GM19455 (cell line): ENCODE results near the gene FMO4.
"Not testable (repeated sequence)": the region's sequence is repeated elsewhere in the genome, so short reads cannot be mapped to it uniquely, and the experiment has no call there.

Experiments
- ATAC-seq: cut with Tn5 transposase; IDR thresholded peaks from one replicate; pipeline ENCODE4 v1.9.1; 2021; ENCODE audit not compliant: unreplicated experiment

FMO4 gene, protein sequence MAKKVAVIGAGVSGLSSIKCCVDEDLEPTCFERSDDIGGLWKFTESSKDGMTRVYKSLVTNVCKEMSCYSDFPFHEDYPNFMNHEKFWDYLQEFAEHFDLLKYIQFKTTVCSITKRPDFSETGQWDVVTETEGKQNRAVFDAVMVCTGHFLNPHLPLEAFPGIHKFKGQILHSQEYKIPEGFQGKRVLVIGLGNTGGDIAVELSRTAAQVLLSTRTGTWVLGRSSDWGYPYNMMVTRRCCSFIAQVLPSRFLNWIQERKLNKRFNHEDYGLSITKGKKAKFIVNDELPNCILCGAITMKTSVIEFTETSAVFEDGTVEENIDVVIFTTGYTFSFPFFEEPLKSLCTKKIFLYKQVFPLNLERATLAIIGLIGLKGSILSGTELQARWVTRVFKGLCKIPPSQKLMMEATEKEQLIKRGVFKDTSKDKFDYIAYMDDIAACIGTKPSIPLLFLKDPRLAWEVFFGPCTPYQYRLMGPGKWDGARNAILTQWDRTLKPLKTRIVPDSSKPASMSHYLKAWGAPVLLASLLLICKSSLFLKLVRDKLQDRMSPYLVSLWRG

DNA sequence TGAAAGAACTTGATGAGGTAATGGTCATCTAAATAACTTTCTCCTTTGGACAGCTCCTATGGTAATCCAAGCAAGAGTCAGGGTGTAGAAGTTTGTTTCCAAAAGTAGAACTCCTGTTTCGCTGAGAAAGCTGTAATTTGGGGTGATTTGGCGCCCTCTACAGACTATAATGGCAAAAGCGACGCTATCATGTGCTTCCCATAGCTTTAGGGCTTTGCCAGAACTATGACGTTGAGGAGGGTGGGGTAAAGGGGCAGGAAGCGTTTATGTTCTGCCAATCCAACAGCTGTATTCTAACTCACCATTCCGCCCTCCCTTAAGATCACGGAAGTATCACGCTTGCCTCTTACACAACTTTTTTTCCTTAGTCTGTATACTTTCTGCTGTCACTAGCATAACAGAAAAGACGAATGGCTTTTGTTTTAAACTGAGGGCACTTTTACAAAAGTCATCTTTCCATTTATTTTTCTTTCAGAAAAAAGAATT, at the start of gene FMO4:
Gene FMO4 (plus strand): TSS at position 349 of the 486 bp plus-strand sequence. CDS start 5,643 bp downstream, outside the sequence.
- ATAC-seq = peak; percentile 100

DNA sequence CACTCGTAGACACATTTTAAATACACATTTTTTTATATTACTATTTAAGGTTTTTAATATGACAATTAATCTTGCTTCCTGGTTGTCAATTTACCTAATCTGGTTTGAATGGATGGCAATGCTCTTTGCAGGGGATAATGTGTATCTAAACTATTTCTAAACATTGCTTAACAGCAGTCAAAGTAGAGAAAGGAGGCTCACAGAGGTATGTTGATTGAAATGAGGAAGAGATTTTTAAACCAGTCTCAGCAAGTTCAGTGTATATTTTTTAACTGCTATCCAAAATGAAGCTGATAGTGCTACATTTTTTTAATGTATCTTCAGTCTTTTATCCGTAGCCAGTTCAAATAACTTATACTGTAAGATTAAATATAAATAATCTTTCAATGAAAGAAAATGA, 48.3 kb upstream of the FMO4 start:
- ATAC-seq = no peak

DNA sequence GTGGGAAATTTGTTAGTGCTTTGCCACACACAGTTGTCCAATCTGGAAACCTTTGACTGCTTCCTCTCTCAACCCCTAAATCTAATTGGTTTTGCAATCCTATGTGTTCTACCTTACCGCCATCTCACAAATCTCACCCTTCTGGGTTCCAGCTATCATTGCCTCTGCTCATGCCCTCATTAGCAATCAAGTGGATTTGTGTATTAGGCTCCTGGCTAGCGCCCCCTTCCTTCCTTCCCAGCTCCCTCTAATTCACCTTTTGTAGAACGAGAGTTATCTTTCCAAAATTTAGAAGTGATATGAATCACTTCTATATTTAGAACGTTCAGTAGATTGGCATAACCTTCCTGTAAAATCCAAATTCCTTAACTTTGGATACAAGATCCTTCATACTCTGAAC, 47.1 kb upstream of the FMO4 start:
- ATAC-seq = no peak

DNA sequence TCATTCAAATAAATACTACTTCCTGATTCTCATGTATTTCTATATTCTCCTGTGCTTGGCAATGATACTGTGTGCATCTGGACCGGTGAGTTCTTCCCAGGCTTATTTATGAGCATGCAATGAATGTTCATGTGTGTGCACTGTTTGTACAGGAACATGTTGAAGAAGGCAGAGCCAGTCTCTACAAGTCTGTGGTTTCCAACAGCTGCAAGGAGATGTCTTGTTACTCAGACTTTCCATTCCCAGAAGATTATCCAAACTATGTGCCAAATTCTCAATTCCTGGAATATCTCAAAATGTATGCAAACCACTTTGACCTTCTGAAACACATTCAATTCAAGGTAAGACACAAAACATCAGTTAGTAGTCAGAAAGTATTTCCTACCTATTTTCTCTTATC, 46.6 kb upstream of the FMO4 start:
- no peak for ATAC-seq

DNA sequence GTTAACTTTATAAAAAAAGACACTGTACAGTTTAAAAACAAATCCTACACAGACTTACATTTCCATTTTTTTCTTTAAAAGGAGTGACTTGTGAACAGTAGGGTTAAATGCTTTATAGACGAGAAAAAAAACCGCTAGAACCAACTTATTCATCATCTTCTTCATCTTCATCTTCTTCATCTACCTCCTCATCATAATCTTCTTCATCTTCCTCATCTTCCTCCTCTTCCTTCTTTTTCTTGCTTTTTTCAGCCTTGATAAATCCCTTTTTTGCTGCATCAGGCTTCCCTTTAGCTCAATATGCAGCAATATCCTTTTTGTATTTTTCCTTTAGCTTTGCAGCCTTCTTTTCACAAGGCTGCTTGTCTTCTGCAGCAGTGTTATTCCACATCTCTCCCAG, 43.2 kb upstream of the FMO4 start:
- ATAC-seq = no peak

DNA sequence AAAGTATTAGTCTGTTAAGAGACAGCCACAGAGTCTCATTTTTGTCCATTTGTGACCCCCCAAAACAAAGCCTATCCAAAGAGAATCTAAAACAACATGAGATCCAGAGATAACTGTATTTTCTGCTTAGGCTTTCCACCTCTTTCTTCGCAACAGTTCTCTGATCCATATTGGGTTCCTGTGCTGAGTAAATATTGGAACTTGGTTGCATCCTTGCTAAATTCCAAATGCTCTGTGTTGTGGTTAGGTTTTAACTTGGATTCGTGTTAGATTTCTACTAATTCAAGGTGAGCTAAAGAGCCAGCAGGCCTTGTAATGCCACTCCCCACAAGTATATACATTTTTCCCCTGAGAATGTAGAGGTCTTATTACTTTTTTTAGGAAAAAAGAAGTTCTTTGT, 36.4 kb upstream of the FMO4 start:
- no peak for ATAC-seq

DNA sequence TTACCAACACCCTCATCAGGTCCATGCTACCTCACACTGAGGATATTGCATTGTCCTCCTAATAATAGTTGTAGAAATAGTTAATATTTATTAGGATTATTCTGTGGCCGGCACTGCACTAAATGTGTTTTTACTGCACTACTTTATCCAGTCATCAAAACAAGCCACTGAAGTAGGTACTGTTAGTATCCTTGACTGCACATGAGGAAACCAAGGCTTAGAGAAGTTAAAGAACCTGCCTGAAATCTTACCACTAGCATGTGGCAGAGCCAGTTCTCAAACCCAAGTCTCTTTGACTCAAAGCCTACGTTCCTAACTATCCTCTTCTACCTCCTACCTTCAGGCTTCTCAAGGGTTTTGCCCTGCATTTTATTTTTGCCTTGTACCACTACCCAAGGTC, 34.7 kb upstream of the FMO4 start:
- no peak for ATAC-seq

DNA sequence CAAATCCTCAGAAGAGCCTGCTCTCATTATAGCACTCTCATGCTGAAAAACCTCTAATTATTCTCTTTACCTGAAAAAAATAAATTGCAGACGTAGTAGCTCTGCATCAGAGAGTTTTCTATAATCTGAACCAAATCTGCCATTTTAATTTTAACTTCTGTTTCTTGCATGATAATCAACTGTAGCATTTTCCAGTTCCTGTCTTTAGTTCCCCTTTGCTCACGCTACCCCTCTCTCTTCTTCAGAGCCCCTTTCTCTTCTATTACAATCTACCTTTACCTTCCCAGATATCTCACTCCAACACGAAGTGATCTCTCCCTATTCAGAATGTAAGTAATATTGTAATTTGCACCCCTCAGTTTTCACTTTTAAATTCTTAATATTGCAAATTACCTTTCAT, 34.3 kb upstream of the FMO4 start:
- ATAC-seq = no peak

DNA sequence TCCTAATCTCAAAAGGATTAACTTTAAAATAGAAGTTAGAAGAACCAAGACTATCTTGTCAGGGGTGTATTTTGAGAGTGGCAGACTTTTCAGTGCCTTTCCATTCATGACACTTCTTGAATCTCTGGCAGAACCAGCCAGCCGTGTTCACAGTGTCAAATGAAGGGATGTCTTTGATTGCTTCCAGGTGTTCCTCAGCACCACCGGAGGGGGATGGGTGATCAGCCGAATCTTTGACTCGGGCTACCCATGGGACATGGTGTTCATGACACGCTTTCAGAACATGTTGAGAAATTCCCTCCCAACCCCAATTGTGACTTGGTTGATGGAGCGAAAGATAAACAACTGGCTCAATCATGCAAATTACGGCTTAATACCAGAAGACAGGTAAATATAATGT, 33.4 kb upstream of the FMO4 start:
- no peak for ATAC-seq

DNA sequence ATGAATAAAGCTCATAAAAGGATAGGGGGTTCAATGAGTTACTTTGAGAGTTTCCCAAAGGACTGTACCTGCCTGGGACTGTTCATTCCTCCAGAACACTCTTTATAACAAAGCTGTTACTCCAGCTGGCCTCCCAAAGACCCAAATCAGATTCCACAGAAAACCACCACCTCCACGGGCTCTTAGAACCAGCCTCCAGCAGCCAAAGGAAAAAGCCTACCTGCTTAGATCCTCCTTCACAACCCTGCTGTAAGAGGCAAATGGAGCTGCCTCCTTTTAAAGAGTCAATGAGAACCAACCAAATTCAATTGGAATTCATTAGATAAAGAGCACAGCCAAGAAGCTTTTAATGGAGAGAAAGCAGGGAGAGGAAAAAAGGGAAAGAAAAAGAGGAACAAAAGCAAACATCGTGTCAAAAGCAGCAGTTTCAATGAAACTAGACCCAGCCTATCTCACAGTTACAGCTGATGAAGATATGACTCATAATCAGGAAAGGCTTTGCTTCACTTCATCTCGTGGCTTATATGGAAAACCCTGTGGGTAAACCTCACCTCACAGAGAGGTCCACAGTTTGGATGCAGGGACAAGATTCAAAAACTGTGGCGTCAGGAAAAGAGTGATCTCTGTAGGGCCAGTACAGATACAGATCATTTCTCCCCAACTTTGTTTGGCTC, 27.8 kb upstream of the FMO4 start:
- ATAC-seq = no peak

DNA sequence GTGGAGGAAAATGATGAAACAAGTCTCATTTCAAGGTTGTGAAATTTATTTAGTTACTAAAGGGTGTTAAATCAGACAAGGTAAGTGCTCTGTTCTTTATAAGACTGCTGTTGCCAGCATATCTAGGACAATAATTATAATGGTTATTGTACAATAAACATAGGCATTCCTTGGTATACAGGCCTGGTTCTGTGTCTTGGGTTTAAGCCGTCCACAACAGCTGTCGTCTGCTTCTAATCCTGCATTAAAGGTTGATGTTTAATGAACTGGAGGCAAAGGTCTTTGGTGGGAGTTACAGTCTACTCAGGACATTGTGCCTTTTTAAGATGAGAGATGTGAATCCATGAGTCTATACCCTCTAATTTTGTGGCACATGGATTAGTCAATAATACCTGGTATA, 23.4 kb upstream of the FMO4 start:
- no peak for ATAC-seq

DNA sequence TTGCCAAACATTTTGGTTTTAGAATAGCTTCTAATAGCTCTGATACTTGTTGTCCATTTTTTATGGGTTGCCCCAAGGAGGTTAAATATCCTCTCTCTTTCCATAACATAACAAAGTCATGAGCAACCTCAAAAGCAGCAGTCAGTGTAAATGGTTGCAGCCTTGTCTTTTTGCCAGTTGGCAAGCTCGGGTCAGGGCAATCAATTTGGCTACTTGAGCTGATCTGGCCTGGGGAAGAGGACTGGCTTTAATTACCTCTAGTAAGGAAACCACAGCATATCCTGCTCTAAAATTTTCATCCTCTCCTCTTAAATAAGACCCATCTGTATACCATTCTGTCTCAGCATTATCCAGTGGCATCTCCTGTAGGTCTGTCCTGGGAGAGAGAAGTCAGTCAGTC, 21.2 kb upstream of the FMO4 start:
- no peak for ATAC-seq

DNA sequence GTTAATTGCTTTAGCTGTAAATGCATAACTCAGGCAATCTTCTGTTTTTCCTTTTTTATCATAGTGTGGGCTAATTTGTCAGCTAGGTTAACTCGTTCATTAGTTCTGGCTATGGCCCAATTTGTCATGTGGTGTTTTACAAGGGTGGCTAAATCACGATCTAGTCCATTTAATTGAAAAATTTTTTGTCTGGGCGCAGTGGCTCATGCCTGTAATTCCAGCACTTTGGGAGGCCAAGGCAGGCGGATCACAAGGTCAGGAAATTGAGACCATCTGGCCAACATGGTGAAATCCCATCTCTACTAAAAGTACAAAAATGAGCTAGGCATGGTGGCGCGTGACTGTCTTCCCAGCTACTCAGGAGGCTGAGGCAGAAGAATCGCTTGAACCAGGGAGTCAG, 18.6 kb upstream of the FMO4 start:
- not testable (repeated sequence) for ATAC-seq

DNA sequence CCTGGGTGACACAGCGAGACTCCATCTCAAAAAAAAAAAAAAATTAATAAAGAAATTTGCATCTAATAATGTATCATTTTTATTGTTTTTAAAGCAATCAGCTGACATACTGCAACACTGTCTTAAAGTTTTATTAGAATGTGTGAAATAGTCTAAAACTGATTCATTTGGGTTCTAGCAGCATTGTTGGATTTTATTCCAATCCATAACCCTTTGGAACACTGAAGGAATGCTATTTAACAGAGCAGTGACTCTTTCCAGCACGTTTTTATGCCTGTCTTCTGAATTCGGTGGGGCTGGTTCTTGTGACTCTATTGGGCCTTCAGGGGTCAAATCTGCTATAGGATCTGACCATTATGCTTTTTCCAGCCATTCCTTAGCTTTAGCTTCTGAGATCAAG, 18.2 kb upstream of the FMO4 start:
- ATAC-seq = no peak

DNA sequence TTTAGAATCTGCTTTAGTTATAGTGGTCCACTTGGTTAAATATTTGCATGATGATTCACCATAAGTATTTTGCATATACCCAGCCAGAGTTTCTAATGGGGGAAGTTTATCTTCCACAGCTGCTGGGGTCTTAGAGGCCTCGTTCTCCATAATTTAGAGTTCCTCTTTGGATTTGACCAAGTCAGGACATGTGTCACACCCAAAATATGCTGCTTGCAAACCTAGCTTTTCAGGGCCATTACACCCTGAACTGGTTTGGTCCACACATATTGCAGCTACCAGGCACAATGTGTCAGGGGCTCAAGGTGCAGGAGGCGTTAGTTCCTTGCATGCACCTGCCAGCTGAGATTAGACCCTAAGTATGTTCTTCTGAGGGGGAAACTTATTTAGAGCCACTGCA, 17.1 kb upstream of the FMO4 start:
- no peak for ATAC-seq

DNA sequence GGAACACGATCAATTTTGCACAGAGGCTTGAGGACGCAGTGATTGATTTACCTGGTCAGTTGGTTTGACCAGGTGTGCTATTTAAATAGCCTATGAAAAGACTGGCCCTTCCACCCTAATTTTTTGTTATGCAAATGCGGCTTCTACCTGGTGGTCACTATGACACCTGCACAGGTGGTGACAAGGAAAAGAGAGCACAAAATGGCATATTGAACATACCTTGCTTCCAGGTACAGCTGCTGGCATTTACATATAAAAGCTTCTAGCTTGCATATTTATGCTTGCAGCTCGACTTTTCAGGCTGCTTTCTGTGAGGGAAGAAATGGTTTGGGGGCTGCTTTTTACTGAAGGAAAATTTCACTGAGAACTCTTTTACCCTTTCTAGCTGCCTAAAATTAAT, 15.3 kb upstream of the FMO4 start:
- no peak for ATAC-seq

DNA sequence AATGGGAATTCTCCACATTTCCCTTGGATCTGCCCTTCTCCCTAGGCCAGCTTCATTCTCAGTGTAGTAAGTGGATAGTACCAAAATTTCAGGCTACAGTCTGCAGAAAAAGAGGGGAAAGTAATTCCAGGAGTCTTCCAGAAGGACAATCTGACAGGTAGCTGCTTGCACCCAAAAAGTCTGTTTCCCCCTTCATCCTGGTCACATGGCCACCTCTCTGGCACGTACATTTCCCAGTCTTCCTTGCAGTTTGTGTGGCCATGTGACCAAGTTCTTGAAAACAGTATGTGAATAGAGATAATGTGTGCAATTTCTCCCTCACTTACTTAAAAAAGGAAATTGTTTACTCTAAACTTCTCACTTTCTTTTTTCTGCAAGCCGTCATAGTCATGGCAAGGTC, 14.6 kb upstream of the FMO4 start:
- ATAC-seq = no peak

DNA sequence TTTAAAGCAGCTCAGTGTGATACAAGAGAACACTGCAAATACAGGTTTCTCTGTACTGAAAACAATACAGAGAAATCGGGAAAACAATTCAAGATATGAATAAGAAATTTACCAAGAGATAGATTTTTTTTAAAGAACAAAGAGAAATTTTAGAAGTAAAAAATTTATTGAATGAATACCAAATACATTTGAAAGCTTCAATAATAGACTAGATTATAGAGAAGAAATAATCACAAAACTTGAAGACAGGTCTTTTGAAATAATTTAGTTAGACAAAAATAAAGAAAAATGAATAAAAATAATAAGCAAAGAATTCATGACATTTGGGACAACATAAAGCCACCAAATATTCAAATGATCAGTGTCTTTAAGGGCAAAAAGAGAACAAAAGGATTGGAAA, 13.6 kb upstream of the FMO4 start:
- no peak for ATAC-seq

DNA sequence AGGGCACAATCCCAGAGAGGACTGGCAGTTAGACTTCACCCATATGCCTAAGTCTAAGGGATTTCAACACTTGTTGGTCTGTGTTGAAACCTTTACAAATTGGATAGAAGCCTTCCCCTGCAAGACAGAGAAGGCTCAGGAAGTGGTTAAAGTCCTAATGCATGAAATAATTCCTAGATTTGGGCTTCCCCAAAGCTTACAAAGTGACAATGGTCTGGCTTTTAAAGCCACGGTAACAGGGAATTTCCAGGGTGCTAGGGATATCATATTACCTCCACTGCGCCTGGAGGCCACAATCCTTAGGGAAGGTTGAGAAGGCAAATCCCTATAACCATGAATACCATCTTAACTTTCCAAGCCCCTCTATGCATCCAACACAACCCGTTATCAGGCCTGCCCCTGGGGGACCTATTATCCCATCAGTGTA, 3.3 kb upstream of the FMO4 start:
- no peak for ATAC-seq

DNA sequence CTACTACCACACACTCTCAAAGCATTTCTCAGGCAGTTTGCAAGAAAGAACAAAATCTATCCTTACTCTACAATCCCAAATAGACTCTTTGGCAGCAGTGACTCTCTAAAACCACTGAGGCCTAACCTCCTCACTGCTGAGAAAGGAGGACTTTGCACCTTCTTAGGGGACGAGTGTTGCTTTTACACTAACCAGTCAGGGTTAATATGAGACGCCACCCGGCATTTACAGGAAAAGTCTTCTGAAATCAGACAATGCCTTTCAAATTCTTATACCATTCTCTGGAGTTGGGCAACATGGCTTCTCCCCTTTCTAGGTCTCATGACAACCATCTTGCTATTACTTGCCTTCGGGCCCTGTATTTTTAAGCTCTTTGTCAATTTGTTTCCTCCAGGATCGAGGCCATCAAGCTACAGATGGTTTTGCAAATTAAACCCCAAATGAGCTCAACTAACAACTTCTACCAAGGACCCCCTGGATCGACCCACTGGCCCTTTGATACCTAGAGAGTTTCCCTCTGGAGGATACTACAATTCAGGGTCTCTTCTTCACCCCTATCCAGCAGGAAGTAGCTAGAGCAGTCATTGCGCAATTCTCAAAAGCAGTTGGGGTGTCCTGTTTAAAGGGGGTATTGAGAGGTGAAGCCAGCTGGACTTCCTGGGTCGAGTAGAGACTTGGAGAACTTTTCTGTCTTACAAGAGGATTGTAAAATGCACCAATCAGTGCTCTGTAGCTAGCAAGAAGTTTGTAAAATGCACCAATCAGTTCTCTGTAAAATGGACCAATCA, 2.0 kb upstream of the FMO4 start:
- no peak for ATAC-seq

DNA sequence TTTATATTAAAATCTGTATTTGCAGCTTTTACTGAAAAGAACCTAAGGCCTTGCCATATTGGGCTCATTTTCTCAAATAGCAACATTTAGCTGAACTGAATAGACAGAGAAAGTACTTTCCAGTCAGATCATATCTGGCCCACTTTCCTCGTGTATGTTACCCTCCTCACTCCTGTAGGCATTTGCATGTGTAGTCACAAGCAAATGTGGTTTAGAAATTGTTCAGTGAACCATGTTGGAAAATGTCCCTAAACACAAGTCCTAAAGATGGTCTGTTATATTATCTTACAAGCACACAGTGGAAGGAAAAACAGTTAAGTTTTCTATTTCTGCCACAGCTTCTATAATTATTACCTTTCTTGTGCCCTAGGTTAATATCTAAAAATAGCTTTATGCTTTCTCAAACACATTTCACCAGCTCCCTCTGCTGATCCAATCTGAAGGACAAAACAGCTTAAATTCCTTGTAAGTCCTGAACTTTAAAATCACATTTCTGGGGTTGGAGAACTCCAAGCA, 606 bp upstream of the FMO4 start:
- peak; percentile 22 for ATAC-seq
